ENCODE data around the gene UBE2J2. TPM values are rescaled to one million over a fixed set of nuclear protein-coding genes. Genes with fewer than 3 reads are reported as not detected.
A peak's percentile ranks its signal among the peaks of the same experiment; 100 is the strongest.

UBE2J2 gene
- total and polyA plus RNA-seq, 9 donors = 29.6 to 48.3 (median 41.3) TPM

DNA sequence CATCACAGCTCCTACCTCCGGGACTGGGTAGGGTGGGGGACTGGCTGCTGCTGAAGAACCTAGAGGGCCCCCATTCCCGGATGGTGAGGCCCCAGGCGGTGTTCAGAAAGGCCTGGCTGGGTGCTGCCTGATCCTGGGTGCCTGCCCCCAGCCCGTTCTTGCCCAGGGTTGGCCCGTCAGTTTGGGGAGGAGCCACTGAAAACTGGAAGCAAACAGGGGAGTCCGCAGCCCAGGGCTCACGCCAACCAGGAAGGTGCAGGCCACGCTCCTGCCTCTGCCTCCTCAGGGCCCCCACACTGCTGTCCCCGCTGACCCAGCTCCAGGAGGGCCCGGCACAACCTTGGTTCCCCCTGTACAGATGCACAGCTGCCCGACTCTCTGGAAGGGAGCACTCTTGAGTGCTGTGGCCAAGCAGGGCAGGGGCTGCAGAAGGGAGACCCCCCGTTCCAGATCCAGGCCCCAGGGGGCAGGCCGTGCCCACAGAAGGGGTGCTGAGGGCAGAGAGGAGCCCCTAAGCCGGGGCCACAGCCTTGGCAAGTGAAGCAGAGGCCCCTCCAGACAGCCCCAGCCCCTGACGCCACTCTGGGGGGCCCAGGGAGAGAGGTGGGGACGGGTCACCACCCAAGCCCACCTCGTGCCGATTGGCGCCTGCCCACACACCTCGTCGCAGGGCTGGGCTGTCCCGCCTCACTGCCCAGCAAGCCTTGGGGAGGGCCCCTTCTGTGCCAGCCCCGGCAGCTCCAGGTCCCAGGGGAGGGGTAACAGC is 32.6 kb downstream of the UBE2J2 start:
- no peak for DNase-seq
- H3K27me3 ChIP-seq (ENCODE audit: control insufficient read depth, insufficient read depth, low read length) = peaks cover 55% of the 10 kb centered on the region

DNA sequence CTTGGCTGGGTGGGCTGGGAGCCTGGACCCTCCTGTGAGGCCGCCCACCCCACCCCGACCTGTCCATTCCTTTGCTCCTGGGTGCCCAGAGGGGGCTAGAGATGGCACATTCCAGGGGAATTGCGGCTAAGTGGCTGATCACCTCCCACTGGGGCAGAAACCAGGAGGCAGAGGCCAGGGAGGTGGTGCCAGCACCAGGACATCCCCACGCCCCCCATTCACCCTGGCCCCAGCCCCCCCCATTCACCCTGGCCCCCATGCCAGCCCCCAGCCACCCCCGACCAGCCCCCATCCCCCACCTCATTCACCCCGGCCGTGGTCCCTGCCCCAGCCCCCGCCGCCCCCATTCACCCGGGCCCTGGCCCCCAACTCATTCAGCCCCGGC is 33.3 kb downstream of the UBE2J2 start:
- Histone ChIP-seq H3K4me1 (ENCODE audit: control insufficient read depth, insufficient read depth, low read length) (peaks cover 51% of the 10 kb centered on the region), H3K27ac (ENCODE audit: low read length) (no peak overlapping the region), H3K27me3 (ENCODE audit: control insufficient read depth, insufficient read depth, low read length) (peaks cover 49% of the 10 kb centered on the region), H3K9me3 (replicated peaks; ENCODE audit: control insufficient read depth, low read depth, low read length) (no peaks in the 10 kb centered on the region), H3K4me3 (ENCODE audit: low read length) (no peak overlapping the region), H3K36me3 (ENCODE audit: control insufficient read depth, insufficient read depth, low read length) (peaks cover under 1% of the 10 kb centered on the region)
- no CpG with 5 or more reads among the region's 11 CpGs for WGBS (ENCODE audit: insufficient coverage)
- DNase-seq = no peak

More for the DNA sequence above, 32.6 kb downstream of the UBE2J2 start:
- H3K27ac ChIP-seq (ENCODE audit: low read length) = no peak overlapping the region
- H3K9me3 ChIP-seq (replicated peaks; ENCODE audit: control insufficient read depth, low read depth, low read length) = no peaks in the 10 kb centered on the region
- no peak overlapping the region for H3K4me3 ChIP-seq (ENCODE audit: low read length)
- 63% methylated on average over 20 of the region's 23 CpGs for WGBS (ENCODE audit: insufficient coverage)
- H3K4me1 ChIP-seq (ENCODE audit: control insufficient read depth, insufficient read depth, low read length) = peaks cover 51% of the 10 kb centered on the region
- H3K36me3 ChIP-seq (ENCODE audit: control insufficient read depth, insufficient read depth, low read length) = no peaks in the 10 kb centered on the region

DNA sequence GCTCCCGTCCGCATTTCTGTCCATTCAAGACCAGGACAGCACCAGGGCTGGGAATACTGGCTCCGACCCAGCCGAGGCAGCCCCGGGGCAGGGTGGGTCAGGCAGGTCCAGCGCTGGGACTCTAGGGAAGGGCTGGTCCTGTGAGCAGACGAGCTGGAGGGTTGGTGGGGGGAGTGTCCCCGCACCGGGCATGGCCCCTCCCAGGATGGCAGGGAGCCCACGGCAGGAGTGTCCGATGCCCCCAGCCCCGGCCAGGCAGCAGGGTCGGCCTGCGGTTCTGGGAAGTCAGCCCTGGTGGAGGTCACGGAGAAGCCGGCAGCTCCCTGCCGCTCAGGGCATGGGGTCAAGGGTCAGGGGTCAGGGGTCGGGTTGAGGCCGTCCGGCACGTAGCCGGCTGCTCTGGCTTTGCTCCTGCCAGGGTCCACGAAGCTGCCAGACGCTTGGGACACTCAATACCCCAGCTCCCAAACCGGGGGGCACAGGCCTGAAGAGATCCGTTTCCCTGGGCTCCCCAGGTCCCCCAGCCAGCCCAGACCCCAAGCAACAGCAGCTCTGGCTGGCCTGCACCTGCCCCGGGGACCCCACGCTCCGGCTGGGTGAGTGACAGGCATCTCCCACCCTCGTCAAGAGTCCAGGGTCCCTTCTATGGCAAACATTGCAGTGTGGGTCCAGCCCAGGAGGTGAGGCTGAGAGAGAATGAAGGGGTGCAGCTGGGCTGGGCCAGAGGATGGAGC is 33.9 kb downstream of the UBE2J2 start:
- H3K4me3 ChIP-seq (ENCODE audit: low read length) = no peak overlapping the region
- H3K9me3 ChIP-seq (replicated peaks; ENCODE audit: control insufficient read depth, low read depth, low read length) = no peaks in the 10 kb centered on the region
- no peak for DNase-seq
- H3K4me1 ChIP-seq (ENCODE audit: control insufficient read depth, insufficient read depth, low read length) = peaks cover 55% of the 10 kb centered on the region
- WGBS (ENCODE audit: insufficient coverage) = 31% methylated on average over 24 of the region's 30 CpGs
- H3K27me3 ChIP-seq (ENCODE audit: control insufficient read depth, insufficient read depth, low read length) = peaks cover 47% of the 10 kb centered on the region
- peaks cover 6% of the 10 kb centered on the region for H3K36me3 ChIP-seq (ENCODE audit: control insufficient read depth, insufficient read depth, low read length)
- H3K27ac ChIP-seq (ENCODE audit: low read length) = no peak overlapping the region

DNA sequence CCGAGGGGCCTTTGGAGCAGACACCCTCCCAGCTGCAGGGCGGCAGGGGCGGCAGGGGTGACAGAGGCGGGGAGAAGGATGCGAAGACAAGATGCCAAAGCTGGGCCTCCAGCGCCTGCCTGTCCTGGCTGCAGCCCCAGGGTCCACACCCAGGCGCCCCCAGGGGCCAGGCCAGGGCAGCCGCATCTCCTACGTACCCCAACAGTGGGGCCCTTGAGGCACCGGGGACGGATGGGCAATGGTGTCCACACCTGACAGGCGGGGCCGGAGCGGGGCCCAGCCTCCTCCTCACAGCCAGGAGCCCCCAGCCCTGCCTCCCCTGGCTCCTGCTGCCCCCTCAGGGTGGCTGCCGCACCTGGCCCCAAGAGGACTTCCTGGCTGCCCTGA is 34.4 kb downstream of the UBE2J2 start:
- H3K27me3 ChIP-seq (ENCODE audit: control insufficient read depth, insufficient read depth, low read length) = peaks cover 44% of the 10 kb centered on the region
- no peak for DNase-seq
- no peak overlapping the region for H3K27ac ChIP-seq (ENCODE audit: low read length)
- H3K4me1 ChIP-seq (ENCODE audit: control insufficient read depth, insufficient read depth, low read length) = peaks cover 57% of the 10 kb centered on the region
- H3K4me3 ChIP-seq (ENCODE audit: low read length) = no peak overlapping the region
- H3K36me3 ChIP-seq (ENCODE audit: control insufficient read depth, insufficient read depth, low read length) = peaks cover 11% of the 10 kb centered on the region
- 66% methylated on average over 11 of the region's 15 CpGs for WGBS (ENCODE audit: insufficient coverage)
- H3K9me3 ChIP-seq (replicated peaks; ENCODE audit: control insufficient read depth, low read depth, low read length) = no peaks in the 10 kb centered on the region

DNA sequence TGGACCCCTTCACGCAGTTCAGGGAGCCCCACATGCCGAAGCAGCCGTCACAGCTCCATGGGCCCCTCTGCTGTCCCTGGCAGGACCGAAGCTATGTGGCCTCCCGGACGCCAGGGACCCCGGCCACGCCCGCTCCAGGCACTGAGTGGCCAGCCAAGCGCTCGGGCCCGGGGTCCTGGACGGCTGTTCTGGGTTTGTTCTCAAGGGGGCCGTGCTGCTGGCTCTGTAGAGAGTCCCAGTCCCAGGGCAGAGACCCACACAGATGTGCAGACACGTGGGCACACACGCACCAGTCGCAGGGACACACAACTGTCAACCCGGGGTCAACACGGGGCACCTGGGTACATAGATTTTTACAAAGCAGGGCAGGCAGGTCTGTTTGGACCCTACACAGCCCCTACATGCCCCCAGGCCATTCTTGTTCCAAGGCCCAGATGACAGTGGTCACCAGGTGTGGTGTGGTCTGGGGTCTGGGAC is 34.9 kb downstream of the UBE2J2 start:
- peaks cover 16% of the 10 kb centered on the region for H3K36me3 ChIP-seq (ENCODE audit: control insufficient read depth, insufficient read depth, low read length)
- peaks cover 52% of the 10 kb centered on the region for H3K4me1 ChIP-seq (ENCODE audit: control insufficient read depth, insufficient read depth, low read length)
- no peak overlapping the region for H3K4me3 ChIP-seq (ENCODE audit: low read length)
- no peak overlapping the region for H3K27ac ChIP-seq (ENCODE audit: low read length)
- no peak for DNase-seq
- WGBS (ENCODE audit: insufficient coverage) = 49% methylated on average over 19 of the region's 19 CpGs
- H3K9me3 ChIP-seq (replicated peaks; ENCODE audit: control insufficient read depth, low read depth, low read length) = no peaks in the 10 kb centered on the region
- peaks cover 40% of the 10 kb centered on the region for H3K27me3 ChIP-seq (ENCODE audit: control insufficient read depth, insufficient read depth, low read length)

DNA sequence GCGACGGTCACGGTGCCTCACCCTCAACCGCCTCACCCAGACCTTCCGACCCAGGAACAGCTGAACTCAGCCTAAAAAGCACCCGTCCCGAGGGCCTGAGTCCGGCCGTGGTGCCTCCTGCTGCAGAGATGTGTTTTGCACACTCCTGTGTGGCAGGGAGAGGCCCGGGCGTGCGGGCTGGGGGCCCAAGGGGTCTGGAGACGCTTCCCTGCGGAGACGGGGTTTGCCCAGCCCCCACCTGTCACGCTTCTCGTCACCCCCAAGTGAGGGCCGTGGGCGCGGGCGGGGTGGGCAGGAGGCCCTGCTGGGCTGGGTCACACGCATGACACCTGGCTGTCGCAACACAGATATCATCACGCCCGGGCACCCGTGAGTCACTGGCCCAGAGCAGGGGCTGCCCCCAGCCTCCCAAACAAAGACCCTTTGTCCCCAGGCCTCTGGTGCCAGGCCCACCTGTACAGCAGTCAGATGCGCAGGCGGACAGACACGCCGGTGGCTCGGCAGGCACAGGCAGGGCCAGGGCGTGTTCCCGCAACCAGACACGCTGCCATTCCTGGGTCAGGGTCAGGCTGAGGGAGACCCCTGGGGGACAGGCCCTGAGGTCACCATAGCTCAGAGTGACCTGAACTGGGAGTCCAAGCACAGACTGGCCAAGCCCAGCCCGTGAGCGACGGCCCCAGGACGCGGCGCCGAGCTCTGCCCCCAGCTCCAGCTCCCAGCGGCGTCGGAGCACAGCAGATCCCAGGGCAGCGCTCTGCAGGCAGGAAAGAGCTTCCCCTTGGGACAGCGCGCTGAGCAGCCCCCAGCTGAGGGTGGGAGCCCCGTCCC is 35.6 kb downstream of the UBE2J2 start:
- DNase-seq = no peak
- Histone ChIP-seq H3K4me3 (ENCODE audit: low read length) (no peak overlapping the region), H3K27me3 (ENCODE audit: control insufficient read depth, insufficient read depth, low read length) (peaks cover 40% of the 10 kb centered on the region), H3K27ac (ENCODE audit: low read length) (no peak overlapping the region), H3K4me1 (ENCODE audit: control insufficient read depth, insufficient read depth, low read length) (peaks cover 51% of the 10 kb centered on the region), H3K9me3 (replicated peaks; ENCODE audit: control insufficient read depth, low read depth, low read length) (no peaks in the 10 kb centered on the region), H3K36me3 (ENCODE audit: control insufficient read depth, insufficient read depth, low read length) (peaks cover 18% of the 10 kb centered on the region)
- WGBS (ENCODE audit: insufficient coverage) = 51% methylated on average over 45 of the region's 48 CpGs

DNA sequence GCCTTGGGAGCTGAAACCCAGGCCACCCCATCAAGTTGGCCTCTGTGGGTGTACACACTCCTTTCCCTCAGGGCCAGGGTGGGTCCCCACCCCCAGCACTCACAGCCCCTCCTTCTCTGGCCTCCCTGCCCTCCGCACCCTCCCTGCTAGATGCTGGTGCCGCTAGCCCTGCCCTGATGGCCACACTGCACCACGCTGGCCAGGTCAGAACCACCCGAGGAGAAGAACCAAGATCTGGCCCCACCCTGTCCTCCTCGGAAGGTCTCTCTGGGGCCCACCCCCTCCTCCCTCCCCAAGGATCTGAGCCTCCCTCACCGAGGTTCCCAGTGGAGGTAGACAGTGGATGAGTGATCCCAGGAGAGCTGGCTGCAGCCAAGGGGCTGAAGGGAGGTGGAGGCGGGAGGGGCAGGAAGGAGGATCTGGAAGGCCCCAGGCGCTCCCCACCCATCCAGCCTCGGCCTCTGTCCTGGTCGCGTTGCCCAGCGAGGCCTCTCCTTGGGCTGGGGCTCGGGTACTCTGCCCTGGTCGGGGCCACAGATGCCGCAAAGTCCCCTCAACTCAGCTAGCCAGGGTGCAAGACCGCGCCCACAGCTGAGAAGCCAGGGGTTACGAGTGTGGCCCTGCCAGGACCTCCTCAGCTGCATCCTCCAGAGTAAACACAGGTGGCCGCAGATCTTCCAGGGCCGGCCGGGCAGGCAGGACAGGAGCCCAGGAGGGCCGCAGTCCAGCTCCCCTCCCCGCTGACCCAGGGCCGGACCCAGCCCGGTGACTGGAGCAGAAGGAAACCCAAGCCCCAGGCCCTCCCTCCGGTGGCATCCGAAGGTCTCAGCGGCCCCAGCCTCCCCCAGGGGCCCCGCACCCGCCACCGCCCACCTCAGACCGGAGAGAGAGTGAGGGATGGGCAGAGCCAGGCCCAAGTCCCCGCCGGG is 36.4 kb downstream of the UBE2J2 start:
- Histone ChIP-seq H3K27ac (ENCODE audit: low read length) (no peak overlapping the region), H3K9me3 (replicated peaks; ENCODE audit: control insufficient read depth, low read depth, low read length) (no peaks in the 10 kb centered on the region), H3K4me1 (ENCODE audit: control insufficient read depth, insufficient read depth, low read length) (peaks cover 56% of the 10 kb centered on the region), H3K27me3 (ENCODE audit: control insufficient read depth, insufficient read depth, low read length) (peaks cover 40% of the 10 kb centered on the region), H3K4me3 (ENCODE audit: low read length) (no peak overlapping the region), H3K36me3 (ENCODE audit: control insufficient read depth, insufficient read depth, low read length) (peaks cover 18% of the 10 kb centered on the region)
- DNase-seq = no peak
- WGBS (ENCODE audit: insufficient coverage) = 40% methylated on average over 22 of the region's 34 CpGs

DNA sequence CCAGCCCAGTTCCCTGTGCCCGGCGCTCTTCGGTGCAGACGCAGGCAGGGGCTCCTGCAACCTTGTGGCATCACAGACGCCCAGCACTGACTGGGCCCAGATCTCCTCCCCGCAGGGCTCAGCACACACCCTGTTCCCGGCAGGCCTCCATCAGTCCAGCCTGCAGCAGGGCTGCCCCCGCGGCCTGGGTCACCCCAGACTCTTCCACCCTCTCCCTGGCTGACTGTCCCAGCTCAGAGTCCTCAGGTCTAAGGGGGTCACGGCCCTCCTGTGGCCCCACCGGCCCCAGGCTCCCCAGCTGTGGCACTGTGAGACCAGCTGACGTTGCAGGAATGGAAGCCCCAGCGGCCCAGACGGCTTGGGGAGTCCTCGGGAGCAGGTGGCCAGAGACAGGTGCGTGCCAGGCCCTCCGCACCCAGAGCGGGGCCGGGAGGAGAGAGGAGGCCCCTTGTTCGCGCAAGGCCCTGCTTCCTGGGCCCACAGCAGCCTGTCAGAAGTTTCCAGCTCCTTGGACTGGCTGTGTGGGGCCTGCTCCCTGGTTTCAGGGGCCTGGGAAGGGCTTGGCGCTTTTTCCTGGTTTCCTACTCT is 37.4 kb downstream of the UBE2J2 start:
- peak; percentile 53 for DNase-seq
- peaks cover 36% of the 10 kb centered on the region for H3K27me3 ChIP-seq (ENCODE audit: control insufficient read depth, insufficient read depth, low read length)

More for the DNA sequence above, 37.4 kb downstream of the UBE2J2 start:
- 63% methylated on average over 19 of the region's 22 CpGs for WGBS (ENCODE audit: insufficient coverage)
- Histone ChIP-seq H3K27ac (ENCODE audit: low read length) (no peak overlapping the region), H3K9me3 (replicated peaks; ENCODE audit: control insufficient read depth, low read depth, low read length) (no peaks in the 10 kb centered on the region), H3K4me3 (ENCODE audit: low read length) (no peak overlapping the region), H3K4me1 (ENCODE audit: control insufficient read depth, insufficient read depth, low read length) (peaks cover 56% of the 10 kb centered on the region), H3K36me3 (ENCODE audit: control insufficient read depth, insufficient read depth, low read length) (peaks cover 18% of the 10 kb centered on the region)

All from muscle of leg (tissue), 11 donors.